Measurements from ENCODE around the gene ATP6V1C2. TPM values are rescaled to one million over a fixed set of nuclear protein-coding genes. Genes with fewer than 3 reads are reported as not detected.

Gene ATP6V1C2
- total RNA-seq, 1 experiment from 2014 or later, result not detected

- CTCF ChIA-PET, result no interaction called here
- Histone ChIP-seq H3K9me3 (ENCODE audit: insufficient read depth, low read depth) (no peaks in the 10 kb centered on the region), H3K9me2 (ENCODE audit: insufficient read depth) (no peaks in the 10 kb centered on the region), H3K27me3 (ENCODE audit: insufficient read depth, low read depth) (peaks cover 10% of the 10 kb centered on the region; the same call in 1 of the 2 replicates), H4K20me1 (ENCODE audit: insufficient read depth) (no peaks in the 10 kb centered on the region), H3K4me1 (replicated peaks; ENCODE audit: insufficient read depth) (peaks cover 48% of the 10 kb centered on the region), H3K4me2 (peak overlapping the region; percentile 54), H3K36me3 (ENCODE audit: low read depth) (no peaks in the 10 kb centered on the region), H3F3A (ENCODE audit: insufficient read depth, low read depth) (peaks cover 36% of the 10 kb centered on the region), H3K4me3 (no peak overlapping the region), H3K79me2 (ENCODE audit: low read depth) (no peaks in the 10 kb centered on the region), H2AFZ (no peak overlapping the region), H3K27ac (peak overlapping the region; percentile 63)
- intact Hi-C loops (cut with micrococcal nuclease; ENCODE audit: unreplicated experiment), result loop anchor here (2.0 kb wide), 1 partner anchor 180 kb away; no protein-coding TSS in a partner anchor
- POLR2A ChIA-PET (ENCODE audit: unreplicated experiment), result no interaction called here
- peak in 1 of 2 experiments; percentile 58 for DNase-seq
- BruUV-seq (replicated peaks), result no TSS peak
- TF ChIP-seq EZH2 (IDR thresholded peaks at IDR 0.05; ENCODE audit: low read depth), result no peak
- TF ChIP-seq CTCF (conservative IDR thresholded peaks at IDR 0.05), result no peak
Measured at GRCh38 chr2:10716581-10716980, 4.8 kb upstream of the ATP6V1C2 start.

- H3K9me3 ChIP-seq (ENCODE audit: insufficient read depth, low read depth), result no peaks in the 10 kb centered on the region
- peaks cover 36% of the 10 kb centered on the region for H3F3A ChIP-seq (ENCODE audit: insufficient read depth, low read depth)
- peaks cover 21% of the 10 kb centered on the region for H3K27me3 ChIP-seq (ENCODE audit: insufficient read depth, low read depth)
- H3K27ac ChIP-seq, result peak overlapping the region; percentile 63
- intact Hi-C loops (cut with micrococcal nuclease; ENCODE audit: unreplicated experiment), result loop anchor here (1.0 to 2.0 kb wide), 2 partner anchors 95 to 179 kb away; partner anchors contain the start of gene PDIA6
- no peak for TF ChIP-seq CTCF (conservative IDR thresholded peaks at IDR 0.05)
- no peak for TF ChIP-seq EZH2 (IDR thresholded peaks at IDR 0.05; ENCODE audit: low read depth)
- H3K36me3 ChIP-seq (ENCODE audit: low read depth), result no peaks in the 10 kb centered on the region
- ChIA-PET POLR2A (ENCODE audit: unreplicated experiment) (interaction anchor here (0.6 kb wide), 1 partner anchor 192 kb away, joined by 3 read pairs; no protein-coding TSS in a partner anchor), CTCF (no interaction called here)
- DNase-seq, result peak; percentile 74 to 95
- no peaks in the 10 kb centered on the region for H3K79me2 ChIP-seq (ENCODE audit: low read depth)
- H2AFZ ChIP-seq, result no peak overlapping the region
- H4K20me1 ChIP-seq (ENCODE audit: insufficient read depth), result no peaks in the 10 kb centered on the region
- H3K4me1 ChIP-seq (replicated peaks; ENCODE audit: insufficient read depth), result peaks cover 58% of the 10 kb centered on the region
- H3K4me3 ChIP-seq, result no peak overlapping the region; the same call in 1 of the 2 replicates
- H3K4me2 ChIP-seq, result peak overlapping the region; percentile 54
- no peaks in the 10 kb centered on the region for H3K9me2 ChIP-seq (ENCODE audit: insufficient read depth)
- BruUV-seq (replicated peaks), result no TSS peak
Measured at GRCh38 chr2:10717628-10718027, 3.8 kb upstream of the ATP6V1C2 start.

GRCh38 chr2:10720306-10720705, 1.1 kb upstream of the ATP6V1C2 start:
- Histone ChIP-seq H3F3A (ENCODE audit: insufficient read depth, low read depth) (peaks cover 36% of the 10 kb centered on the region), H3K36me3 (ENCODE audit: low read depth) (no peaks in the 10 kb centered on the region), H3K79me2 (ENCODE audit: low read depth) (no peaks in the 10 kb centered on the region), H3K9me2 (ENCODE audit: insufficient read depth) (no peaks in the 10 kb centered on the region), H3K27ac (no peak overlapping the region), H3K9me3 (ENCODE audit: insufficient read depth, low read depth) (no peaks in the 10 kb centered on the region), H2AFZ (no peak overlapping the region), H3K4me3 (no peak overlapping the region), H3K4me2 (peak overlapping the region; percentile 90), H3K27me3 (ENCODE audit: insufficient read depth, low read depth) (peaks cover 28% of the 10 kb centered on the region), H3K4me1 (replicated peaks; ENCODE audit: insufficient read depth) (peaks cover 59% of the 10 kb centered on the region), H4K20me1 (ENCODE audit: insufficient read depth) (no peaks in the 10 kb centered on the region)
- CTCF ChIA-PET, result interaction anchor here (0.6 kb wide), 1 partner anchor 12 kb away, joined by 3 read pairs; no protein-coding TSS in a partner anchor
- peak in 1 of 2 experiments; percentile 82 for DNase-seq
- POLR2A ChIA-PET (ENCODE audit: unreplicated experiment), result no interaction called here
- TF ChIP-seq EZH2 (IDR thresholded peaks at IDR 0.05; ENCODE audit: low read depth) (no peak), CTCF (conservative IDR thresholded peaks at IDR 0.05) (no peak)
- intact Hi-C loops (cut with micrococcal nuclease; ENCODE audit: unreplicated experiment), result no loop called here
- BruUV-seq (replicated peaks), result no TSS peak

Data from PC-9 (cell line).